HG03159 (cell line): Measurements from ENCODE around the gene PPP2R5A.
"Not testable (repeated sequence)": the region's sequence is repeated elsewhere in the genome, so short reads cannot be mapped to it uniquely, and the experiment has no call there.

Experiments used
- ATAC-seq: cut with Tn5 transposase; IDR thresholded peaks from one replicate; pipeline ENCODE4 v1.9.1; 2021; ENCODE audit warnings: mild to moderate bottlenecking, moderate library complexity; ENCODE audit not compliant: unreplicated experiment

PPP2R5A gene

DNA sequence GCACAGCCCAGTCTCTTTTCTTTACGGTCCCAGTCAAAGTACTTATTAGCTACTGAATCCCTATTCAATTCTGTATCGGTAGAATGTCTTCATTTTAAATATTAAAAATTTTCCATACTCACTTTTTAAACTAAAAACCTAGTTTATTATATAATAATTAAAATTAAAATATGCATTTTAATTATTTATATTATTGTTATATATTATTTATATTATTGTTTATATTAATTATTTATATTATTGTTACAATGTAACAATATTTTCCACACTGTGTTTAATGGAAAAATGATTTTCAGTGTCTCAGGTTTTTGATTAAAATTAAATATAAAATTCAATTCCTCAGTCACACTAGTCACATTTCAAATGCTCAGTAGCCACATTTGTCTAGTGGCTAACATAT lies 18.2 kb upstream of the PPP2R5A start:
- no peak for ATAC-seq

DNA sequence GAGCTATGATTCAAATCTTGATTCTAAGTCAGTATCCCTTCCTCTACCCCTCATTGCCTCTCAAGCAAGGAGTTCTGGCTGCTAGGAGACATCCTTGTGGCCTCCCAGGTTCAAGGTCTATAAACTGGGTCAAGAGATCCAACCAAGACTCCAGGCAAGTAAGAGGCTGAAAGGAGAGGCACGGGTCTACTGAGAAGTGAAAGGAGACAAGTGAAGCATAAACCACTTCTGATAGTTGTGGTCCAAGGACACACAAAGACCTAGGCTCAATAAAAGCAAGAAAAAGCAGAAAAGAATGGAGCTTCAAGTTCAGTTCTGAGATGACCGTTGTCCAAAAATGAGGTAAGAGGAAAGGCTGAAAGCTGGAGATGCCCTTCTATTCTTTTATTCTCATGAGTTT lies 17.8 kb upstream of the PPP2R5A start:
- peak; percentile 64 for ATAC-seq

GRCh38 chr1:212269306-212269705 lies 15.9 kb upstream of the PPP2R5A start:
- ATAC-seq: no peak

GRCh38 chr1:212270564-212270963 lies 14.6 kb upstream of the PPP2R5A start:
- no peak for ATAC-seq

GRCh38 chr1:212271234-212271633 lies 14.0 kb upstream of the PPP2R5A start:
- no peak for ATAC-seq

GRCh38 chr1:212271823-212272485 lies 13.3 kb upstream of the PPP2R5A start:
- no peak for ATAC-seq

DNA sequence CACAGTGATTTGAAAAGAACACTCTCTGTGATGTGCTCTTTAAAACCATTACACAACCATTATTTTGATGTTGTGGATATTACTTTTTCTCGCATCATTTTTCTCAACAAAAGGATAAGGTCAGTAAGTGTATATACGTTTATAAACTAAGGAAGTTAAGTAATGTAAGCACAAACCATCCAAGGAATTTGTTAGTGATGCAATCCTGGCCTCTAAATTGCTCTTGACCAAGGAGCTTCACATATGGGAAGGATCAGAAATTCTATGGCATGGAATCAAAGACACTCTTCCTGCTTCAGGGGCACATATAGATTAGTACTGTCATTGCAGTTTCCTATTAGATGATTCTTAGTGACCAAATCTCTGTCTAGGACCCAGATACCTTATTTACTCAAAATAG lies 3.6 kb upstream of the PPP2R5A start:
- ATAC-seq: no peak

GRCh38 chr1:212283741-212284140 lies 1.5 kb upstream of the PPP2R5A start:
- no peak for ATAC-seq

DNA sequence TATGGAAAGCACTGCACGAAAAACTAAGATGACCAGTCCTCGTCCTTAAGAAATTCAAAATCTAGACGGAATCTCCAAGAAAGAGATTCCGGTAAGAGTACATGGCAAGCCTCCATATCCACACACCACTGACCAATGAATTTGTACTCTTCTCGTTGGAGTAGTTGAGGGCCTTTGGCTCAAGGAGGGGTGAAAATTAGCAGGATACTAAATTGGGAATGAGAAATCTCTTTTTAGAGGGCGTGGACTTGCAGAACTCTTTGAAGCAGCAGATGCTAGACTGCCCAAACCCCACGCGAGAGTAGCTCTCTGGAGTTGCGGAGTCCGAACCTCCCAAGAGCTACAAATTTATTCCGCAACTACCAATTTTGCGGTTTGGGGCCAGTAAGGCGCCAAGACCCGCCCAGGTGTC lies 872 bp upstream of the PPP2R5A start:
- no peak for ATAC-seq

GRCh38 chr1:212285685-212286555 lies 710 bp downstream of the PPP2R5A start:
- ATAC-seq: peak; percentile 10

- ATAC-seq: no peak
Observed at GRCh38 chr1:212286556-212287131, 1.4 kb downstream of the PPP2R5A start.

DNA sequence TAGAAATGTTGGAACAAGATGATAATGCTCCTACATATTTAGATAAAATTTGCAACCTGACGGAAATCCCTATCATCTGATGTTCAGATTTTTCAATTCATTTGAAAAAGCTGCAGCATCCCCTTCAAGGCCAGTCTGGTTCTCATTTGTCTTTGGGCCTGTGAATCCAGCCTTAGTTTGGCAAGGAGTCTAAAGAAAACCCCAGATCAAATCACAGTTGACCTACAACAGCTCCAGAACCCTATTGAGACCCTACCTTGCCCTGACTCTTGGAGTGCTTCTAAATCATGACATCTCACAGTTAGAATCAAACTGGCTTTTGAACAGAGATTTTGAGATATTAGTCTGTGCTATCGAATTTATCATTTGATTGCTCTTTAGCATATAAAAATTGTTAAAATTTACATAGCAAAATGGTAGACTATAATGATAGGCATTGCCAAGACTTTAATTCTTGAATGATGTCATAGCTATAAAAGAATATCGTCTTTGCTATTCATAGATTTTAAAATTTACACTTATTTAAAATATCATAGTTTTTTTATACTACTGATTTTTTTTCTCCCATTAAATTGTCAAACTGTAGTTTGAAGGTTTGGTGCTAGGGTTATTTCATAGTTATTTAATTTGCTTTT lies 2.2 kb downstream of the PPP2R5A start:
- ATAC-seq: no peak

DNA sequence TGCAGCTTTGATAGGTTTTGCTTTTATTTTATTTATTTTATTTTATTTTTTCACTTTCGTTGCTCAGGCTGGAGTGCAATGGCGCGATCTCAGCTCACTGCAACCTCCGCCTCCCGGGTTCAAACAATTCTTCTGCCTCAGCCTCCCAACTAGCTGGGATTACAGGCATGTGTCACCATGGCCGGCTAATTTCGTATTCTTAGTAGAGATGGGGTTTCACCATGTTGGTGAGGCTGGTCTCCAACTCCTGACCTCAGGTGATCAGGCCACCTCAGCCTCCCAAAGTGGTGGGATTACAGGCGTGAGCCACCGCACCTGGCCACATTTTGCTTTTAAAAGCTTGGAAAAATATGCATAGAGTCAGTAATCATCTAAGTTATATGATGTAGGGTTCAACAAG lies 2.8 kb downstream of the PPP2R5A start:
- ATAC-seq: not testable (repeated sequence)

GRCh38 chr1:212288615-212289014 lies 3.4 kb downstream of the PPP2R5A start:
- no peak for ATAC-seq

DNA sequence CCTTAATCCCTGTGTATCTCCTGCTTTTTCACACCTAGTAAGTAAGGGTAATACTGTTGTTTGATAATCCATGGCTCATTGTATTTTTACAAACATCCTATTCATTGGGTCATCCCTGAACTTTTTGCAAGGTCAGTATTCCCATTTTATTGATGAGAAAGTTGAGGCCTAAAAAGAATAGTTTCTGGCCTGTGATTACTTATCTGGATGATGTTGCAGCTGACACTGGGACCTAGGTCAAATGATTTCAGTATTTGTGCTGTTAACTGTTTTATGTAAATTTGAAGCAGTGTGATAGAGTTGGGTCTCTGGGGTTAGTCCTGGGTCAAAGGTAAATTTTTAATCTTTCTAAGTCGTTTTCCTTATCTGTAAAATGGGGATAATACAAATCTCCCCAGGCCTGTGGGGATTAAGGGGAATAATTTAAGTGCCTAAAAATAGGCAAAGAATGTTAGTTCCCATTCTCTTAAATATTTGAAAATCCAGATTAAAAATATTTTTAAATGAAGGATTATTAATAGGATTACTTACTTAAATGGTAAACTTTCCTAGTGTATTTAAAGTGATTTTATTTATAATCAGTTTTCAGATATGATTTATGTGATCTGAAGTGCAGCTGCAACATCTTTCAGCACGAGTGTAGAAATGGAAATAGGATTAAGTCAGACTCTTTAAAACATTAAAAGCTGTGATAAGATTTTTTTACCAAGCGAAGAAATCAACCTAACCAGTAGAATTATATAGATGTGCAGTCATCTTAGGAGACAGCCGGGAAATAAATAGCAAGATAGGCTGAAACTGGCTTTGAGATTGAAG lies 4.3 kb downstream of the PPP2R5A start:
- ATAC-seq: no peak

- no peak for ATAC-seq
Observed at GRCh38 chr1:212290608-212291007, 5.4 kb downstream of the PPP2R5A start.

DNA sequence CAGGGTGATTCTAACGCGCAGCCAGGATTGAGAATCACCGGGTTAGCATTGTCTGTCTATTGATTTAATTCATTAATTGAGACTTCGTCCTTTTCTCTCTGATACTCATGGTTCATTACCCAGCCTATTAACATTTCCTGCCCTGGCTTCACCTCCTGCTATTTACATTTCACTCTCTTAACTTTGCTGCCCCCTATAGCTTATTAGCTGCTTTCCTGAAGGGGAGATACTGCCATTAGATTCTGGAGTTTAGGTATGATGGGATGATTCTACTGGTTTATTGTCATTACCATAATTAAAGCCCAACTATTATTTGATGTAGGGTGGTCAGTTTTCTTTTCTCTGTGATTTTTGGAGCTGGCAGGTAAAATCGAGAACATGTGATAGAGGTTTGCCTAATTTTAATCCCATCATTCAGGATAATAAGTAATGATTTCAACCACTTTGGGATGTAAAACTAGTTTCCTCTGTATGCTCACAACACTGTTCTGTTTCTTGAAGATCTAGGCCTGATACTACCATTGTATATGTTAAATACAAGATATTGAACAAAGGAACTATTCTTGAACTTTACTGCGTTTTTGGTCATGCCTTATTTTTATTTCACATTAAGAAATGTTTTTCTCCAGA lies 6.4 kb downstream of the PPP2R5A start:
- ATAC-seq: peak; percentile 62

DNA sequence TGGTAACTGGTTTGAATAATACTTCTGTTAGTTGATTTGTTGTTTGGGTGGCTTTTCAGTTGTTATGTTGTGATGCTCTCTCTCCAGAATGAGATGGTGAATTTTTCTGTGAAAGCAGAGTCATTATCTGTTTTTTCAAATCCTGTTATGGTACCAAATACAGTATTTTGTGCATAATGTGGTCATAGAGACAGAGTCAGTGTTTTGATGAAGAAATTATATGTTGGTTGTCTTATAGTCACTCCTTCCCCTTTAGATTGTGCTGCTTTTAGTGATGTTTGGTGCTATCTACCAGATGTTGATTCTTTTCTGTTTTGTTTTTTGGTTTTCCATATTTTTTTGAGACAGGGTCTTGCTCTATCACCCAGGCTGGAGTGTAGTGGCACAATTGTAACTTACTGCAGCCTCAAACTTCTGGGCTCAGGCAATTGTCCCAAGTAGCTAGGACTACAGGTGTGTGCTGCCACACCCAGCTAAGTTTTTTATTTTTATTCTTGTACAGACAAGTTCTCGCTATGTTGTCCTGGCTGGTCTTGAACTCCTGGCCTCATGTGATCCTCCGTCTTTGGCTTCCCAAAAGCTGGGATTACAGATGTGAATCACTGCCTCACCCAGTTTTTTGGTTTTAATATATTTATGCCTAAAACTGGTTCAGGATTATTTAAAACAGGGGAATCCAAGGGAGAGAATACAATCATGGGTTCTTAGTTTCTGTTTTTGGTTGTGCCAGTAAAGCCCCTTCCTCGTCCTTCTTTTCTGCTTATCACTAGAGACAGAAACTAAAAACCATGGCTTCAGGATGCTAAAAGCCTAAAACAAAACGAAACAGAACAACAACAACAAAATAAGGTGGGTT lies 7.3 kb downstream of the PPP2R5A start:
- ATAC-seq: no peak

DNA sequence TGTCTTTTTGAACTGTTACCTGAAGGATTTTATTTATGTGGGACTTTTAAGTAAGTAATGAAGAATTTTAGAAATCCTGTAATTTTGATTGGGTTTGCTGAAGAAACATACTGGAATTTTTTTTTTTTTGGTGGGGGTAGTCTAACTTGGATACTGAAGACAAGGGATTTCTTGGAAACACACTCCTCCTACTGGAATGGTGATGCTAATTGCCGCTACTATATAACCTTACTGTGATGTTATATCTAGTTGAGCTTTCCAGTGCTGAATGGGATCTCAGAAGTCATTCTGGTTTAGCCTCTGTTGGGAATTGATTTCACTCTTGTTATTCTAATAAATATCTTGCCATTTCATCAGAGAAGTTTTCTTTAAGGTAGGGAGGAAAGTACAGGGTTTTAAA lies 8.4 kb downstream of the PPP2R5A start:
- ATAC-seq: no peak
